SK-N-DZ (cell line): ENCODE results near the gene ITPKA.

Experiments
- small RNA-seq, 2 experiments: library from RNA; depleted of rRNA; stranded (forward); fragments of <200 nt; gene quantifications; one replicate each; pipeline ENCODE3, GENCODE V24; 2014

Gene ITPKA

Small RNAs within 50 kb of the gene (small RNA-seq; reads per million reads assigned to genes)
- gene RNU6-1169P, result 0 reads per million in 2 experiments
